Peyer's patch (tissue), 4 donors: ENCODE results near the gene KRT17.

Experiments used
- CTCF ChIP-seq, 6 experiments: fragments of 450-650 bp in 4 of 6; fragments of 200-600 bp in 2 of 6; sonication (generic) in 1 of 6; IDR thresholded peaks; one replicate each; pipeline ENCODE4 v1.5.1; 2017 to 2019; ENCODE audit warnings: antibody characterized with exemption in 6 of 6, mild to moderate bottlenecking in 3 of 6, moderate library complexity in 1 of 6
- POLR2A ChIP-seq, 2 donors: fragments of 450-650 bp; IDR thresholded peaks; one replicate each; pipeline ENCODE4 v1.5.1; 2017; ENCODE audit warnings: antibody characterized with exemption in 2 of 2, mild to moderate bottlenecking in 2 of 2, moderate library complexity in 2 of 2

DNA sequence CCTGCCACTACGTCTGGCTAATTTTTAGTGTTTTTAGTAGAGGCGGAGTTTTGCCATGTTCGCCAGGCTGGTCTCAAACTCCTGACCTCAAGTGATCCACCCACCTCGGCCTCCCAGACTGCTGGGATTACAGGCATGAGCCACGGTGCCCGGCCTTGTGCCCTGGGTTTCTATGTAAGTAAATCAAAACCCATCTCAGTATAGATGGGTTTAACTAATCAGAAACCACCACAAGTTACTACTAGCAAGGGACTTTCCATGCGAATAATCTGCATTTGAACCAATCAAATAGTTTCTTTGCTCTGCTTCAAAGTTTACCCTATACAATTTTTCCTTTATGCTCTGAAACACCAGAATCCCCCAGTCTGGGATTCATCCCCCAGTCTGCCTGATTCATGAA is 47.8 kb upstream of the KRT17 start:
- no peak for TF ChIP-seq POLR2A (IDR thresholded peaks at IDR 0.05)
- TF ChIP-seq CTCF (IDR thresholded peaks at IDR 0.05): no peak
